ENCODE data around the gene SNX8.
"Not testable (repeated sequence)": the region's sequence is repeated elsewhere in the genome, so short reads cannot be mapped to it uniquely, and the experiment has no call there.

The SNX8 gene

GRCh38 chr7:2330493-2330892 is 16.3 kb upstream of the SNX8 start:
- FAIRE-seq (no peak), DNase-seq (ENCODE audit: low spot score) (no peak)

- FAIRE-seq (no peak), DNase-seq (ENCODE audit: low spot score) (no peak)
Observed at GRCh38 chr7:2326951-2327350, 12.7 kb upstream of the SNX8 start.

GRCh38 chr7:2325162-2325561 is 10.9 kb upstream of the SNX8 start:
- DNase-seq (ENCODE audit: low spot score) (no peak), FAIRE-seq (no peak)

- no peak for DNase-seq (ENCODE audit: low spot score)
- FAIRE-seq: no peak
Observed at GRCh38 chr7:2321020-2321419, 6.8 kb upstream of the SNX8 start.

- peak; percentile 42 for FAIRE-seq
Observed at GRCh38 chr7:2317556-2318293, 3.5 kb upstream of the SNX8 start.

GRCh38 chr7:2316578-2316977 is 2.3 kb upstream of the SNX8 start:
- FAIRE-seq (peak; percentile 96), DNase-seq (ENCODE audit: low spot score) (no peak)

More at GRCh38 chr7:2317556-2318293, 3.5 kb upstream of the SNX8 start:
- DNase-seq (ENCODE audit: low spot score): no peak

- no peak for FAIRE-seq
- DNase-seq (ENCODE audit: low spot score): no peak
Observed at GRCh38 chr7:2315787-2316186, 1.5 kb upstream of the SNX8 start.

GRCh38 chr7:2314956-2315530 is 802 bp upstream of the SNX8 start:
- DNase-seq (ENCODE audit: low spot score); FAIRE-seq: not testable (repeated sequence)

GRCh38 chr7:2313450-2314208 is 612 bp downstream of the SNX8 start:
- DNase-seq (ENCODE audit: low spot score): peak; percentile 74
- no peak for FAIRE-seq

- FAIRE-seq: peak; percentile 53
- peak; percentile 6 for DNase-seq (ENCODE audit: low spot score)
Observed at GRCh38 chr7:2312267-2312929, 1.8 kb downstream of the SNX8 start.

GRCh38 chr7:2309889-2310331 is 4.3 kb downstream of the SNX8 start:
- peak; percentile 99 for FAIRE-seq
- DNase-seq (ENCODE audit: low spot score): peak; percentile 96

- peak; percentile 23 for FAIRE-seq
- DNase-seq (ENCODE audit: low spot score): peak; percentile 17
Observed at GRCh38 chr7:2307690-2308107, 6.5 kb downstream of the SNX8 start.

- peak; percentile 40 for DNase-seq (ENCODE audit: low spot score)
Observed at GRCh38 chr7:2306688-2307087, 7.6 kb downstream of the SNX8 start.

GRCh38 chr7:2305258-2305657 is 9.0 kb downstream of the SNX8 start:
- not testable (repeated sequence) for FAIRE-seq; DNase-seq (ENCODE audit: low spot score)

More at GRCh38 chr7:2306688-2307087, 7.6 kb downstream of the SNX8 start:
- no peak for FAIRE-seq

GRCh38 chr7:2303520-2303919 is 10.7 kb downstream of the SNX8 start:
- DNase-seq (ENCODE audit: low spot score); FAIRE-seq: not testable (repeated sequence)

- not testable (repeated sequence) for FAIRE-seq; DNase-seq (ENCODE audit: low spot score)
Observed at GRCh38 chr7:2302743-2303397, 11.4 kb downstream of the SNX8 start.

- DNase-seq (ENCODE audit: low spot score) (peak; percentile 30), FAIRE-seq (no peak)
Observed at GRCh38 chr7:2301511-2301863, 12.8 kb downstream of the SNX8 start.

GRCh38 chr7:2299870-2300512 is 14.2 kb downstream of the SNX8 start:
- FAIRE-seq (peak; percentile 71), DNase-seq (ENCODE audit: low spot score) (no peak)

- DNase-seq (ENCODE audit: low spot score) (no peak), FAIRE-seq (no peak)
Observed at GRCh38 chr7:2299131-2299829, 15.0 kb downstream of the SNX8 start.

GRCh38 chr7:2296832-2297231 is 17.4 kb downstream of the SNX8 start:
- DNase-seq (ENCODE audit: low spot score): no peak

More at GRCh38 chr7:2296832-2297231, 17.4 kb downstream of the SNX8 start:
- FAIRE-seq: no peak

Data from urothelium cell line (cell line).